GM19240 (cell line): ENCODE results near the gene IGFBP1.
"Not testable (repeated sequence)": the region's sequence is repeated elsewhere in the genome, so short reads cannot be mapped to it uniquely, and the experiment has no call there.

Experiments used
- DNase-seq: peaks from one replicate; pipeline ENCODE4 v3.0.0; 2011; ENCODE audit warnings: low spot score; ENCODE audit not compliant: insufficient read length

The IGFBP1 gene

DNA sequence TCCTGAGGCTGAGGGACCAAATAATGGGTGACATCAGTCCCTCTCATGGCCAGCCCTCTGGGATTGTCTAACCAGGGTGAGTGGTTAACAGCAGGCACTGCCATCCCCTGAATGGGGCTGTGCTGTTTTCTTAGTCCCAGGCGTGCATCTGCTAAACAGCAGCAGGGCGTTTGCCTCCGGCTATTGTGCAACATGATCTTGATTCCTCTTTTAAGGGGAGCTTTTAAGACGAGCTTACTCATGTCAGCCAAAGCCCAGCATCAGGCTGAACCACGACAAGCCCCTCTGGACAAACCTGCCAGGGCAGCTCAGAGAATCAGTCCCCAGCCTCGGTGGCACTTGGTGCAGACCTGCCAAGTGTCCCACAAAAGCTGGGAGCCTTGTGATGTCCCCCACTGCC is 49.0 kb downstream of the IGFBP1 start:
- DNase-seq: no peak

GRCh38 chr7:45937862-45938261 is 49.6 kb downstream of the IGFBP1 start:
- no peak for DNase-seq

- DNase-seq: no peak
Measured at GRCh38 chr7:45938626-45939302, 50.5 kb downstream of the IGFBP1 start.

DNA sequence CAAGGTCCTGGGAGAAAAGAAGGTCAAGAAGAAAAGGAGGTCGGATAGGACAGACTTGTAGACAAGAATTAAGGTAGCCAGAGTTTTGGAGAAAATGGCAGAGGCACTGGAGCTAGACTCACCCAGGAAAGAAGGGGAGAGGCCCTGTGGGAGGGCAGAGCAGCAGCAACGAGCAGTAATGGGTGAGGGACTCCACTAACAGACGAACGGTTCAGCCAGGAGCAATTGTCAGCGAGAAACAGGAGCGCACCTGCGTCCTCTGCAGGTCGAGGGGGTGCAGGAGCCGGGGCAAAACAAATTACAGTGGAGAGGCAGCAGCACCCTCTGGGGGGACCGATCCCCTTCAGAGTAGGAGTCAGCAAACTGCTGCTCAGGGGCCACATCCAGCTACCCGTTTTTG is 51.3 kb downstream of the IGFBP1 start:
- DNase-seq: no peak

DNA sequence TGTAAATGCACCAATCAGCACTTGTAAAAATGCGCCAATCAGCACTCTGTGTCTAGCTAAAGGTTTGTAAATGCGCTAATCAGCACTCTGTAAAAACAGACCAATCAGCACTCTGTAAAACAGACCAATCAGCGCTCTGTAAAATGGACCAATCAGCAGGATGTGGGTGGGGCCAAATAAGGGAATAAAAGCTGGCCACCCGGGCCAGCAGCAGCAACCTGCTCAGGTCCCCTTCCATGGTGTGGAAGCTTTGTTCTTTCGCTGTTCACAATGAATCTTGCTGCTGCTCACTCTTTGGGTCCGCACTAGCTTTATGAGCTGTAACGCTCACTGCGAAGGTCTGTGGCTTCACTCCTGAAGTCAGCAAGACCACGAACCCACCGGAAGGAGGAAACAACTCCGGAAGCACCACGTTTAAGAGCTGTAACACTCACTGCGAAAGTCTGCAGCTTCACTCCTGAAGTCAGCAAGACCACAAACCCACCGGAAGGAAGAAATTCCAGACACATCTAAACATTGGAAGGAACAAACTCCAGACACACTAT is 52.0 kb downstream of the IGFBP1 start:
- DNase-seq: not testable (repeated sequence)

DNA sequence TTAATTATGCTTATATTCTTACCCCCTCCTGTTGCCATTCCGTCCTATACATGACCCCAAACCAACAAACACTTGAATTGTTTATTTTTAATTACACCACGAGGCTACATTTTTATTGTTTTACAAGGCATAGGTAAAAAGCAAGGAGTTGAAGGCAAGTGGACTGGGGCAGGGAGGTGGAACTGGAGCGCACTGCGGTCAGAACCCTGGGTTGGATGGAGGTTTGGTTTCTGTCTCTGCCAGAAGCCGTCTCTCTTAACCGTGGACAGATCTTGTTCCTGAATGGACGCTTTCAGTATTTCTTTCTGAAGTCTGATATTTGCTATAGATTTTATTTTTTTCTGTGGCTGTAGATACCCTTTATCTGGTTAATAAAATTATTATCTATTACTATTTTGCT is 52.7 kb downstream of the IGFBP1 start:
- DNase-seq: no peak
